Neuron (in vitro differentiated cells): ENCODE measurements around the gene RPL10.

ENCODE experiments used
- H2AFZ ChIP-seq: one replicate; pipeline ENCODE4 v1.6.1; 2013; ENCODE audit warnings: low read depth, mild to moderate bottlenecking, inconsistent platforms, low read length, moderate library complexity
- H3K27me3 ChIP-seq: one replicate; pipeline ENCODE4 v1.6.1; 2013; ENCODE audit warnings: low read length; ENCODE audit not compliant: insufficient read depth
- H3K36me3 ChIP-seq: one replicate; pipeline ENCODE4 v1.6.1; 2013; ENCODE audit warnings: low read length; ENCODE audit not compliant: insufficient read depth
- H3K4me1 ChIP-seq: one replicate; pipeline ENCODE4 v1.6.1; 2013; ENCODE audit warnings: low read length; ENCODE audit not compliant: insufficient read depth
- H3K4me3 ChIP-seq: 2 replicates; pipeline ENCODE4 v1.5.1; 2013; ENCODE audit warnings: mild to moderate bottlenecking, low read length, moderate library complexity
- H3K9me3 ChIP-seq: one replicate; pipeline ENCODE4 v1.6.1; 2013; ENCODE audit warnings: low read length

Gene RPL10

DNA sequence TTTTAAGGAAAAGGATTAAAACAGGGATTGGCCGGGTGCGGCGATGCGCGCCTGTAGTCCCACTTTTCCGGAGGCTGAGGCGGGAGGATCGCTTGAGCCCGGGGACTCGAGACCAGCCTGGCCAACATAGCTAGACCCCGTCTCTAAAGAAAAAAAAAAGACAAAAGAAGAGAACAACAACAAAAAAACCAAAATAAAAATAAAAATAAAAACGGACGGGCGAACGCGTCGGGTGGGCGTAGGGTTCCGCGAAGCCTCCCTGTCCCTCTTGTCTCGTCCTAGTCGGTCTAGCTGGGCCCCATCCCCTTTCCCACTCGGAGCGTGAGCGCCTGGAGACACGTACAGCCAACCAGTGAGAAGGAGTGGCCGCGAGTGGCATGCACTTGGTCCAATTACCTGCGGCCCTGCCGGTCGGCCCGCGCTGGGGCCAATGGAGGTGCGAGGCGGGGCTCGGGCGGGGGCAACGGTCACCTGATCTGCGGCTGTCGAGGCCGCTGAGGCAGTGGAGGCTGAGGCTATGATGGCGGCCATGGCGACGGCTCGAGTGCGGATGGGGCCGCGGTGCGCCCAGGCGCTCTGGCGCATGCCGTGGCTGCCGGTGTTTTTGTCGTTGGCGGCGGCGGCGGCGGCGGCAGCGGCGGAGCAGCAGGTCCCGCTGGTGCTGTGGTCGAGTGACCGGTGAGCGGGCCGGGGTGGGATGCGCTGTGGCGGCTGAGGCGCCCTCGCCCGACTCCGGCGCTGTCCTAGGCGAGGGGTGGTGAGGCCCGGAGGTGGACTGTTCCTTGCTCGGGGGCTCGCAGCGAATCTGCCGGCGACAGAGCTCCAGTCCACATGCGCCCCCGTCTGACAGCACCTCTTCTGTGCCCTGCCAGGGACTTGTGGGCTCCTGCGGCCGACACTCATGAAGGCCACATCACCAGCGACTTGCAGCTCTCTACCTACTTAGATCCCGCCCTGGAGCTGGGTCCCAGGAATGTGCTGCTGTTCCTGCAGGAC lies 30.3 kb downstream of the RPL10 start, which contains the start of gene ATP6AP1:
Gene ATP6AP1, plus strand, starts transcription at position 502 of the 996 bp plus-strand sequence. Its CDS starts 16 bp downstream, at position 518.
- H3K4me1 ChIP-seq = peaks cover 2% of the 10 kb centered on the region
- peak within 1 kb of the TSS; percentile 60 for H3K4me3 ChIP-seq
- H3K27me3 ChIP-seq = no peaks in the 10 kb centered on the region
- H3K36me3 ChIP-seq = peaks cover 13% of the 10 kb centered on the region
- no peaks in the 10 kb centered on the region for H3K9me3 ChIP-seq
- H2AFZ ChIP-seq = no peak within 1 kb of the TSS

DNA sequence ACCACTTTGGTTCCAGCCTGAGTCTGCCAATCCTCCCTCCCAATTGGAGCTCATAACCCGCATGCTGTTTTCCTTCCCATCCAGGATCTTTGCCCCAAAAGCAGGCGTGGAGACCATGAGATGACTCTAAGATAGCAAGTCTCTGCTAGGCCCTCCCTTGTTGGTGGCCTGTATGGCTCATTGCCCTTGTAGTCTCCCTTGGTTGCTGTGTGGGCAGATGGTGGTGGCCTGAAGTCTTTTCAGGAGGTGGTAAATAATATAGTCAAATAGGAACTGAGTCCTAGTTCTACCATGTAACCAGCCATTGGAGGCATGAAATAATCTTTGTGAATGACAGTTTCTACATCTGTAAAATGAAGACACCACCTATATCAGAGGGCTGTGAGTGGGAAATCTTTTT lies 31.5 kb downstream of the RPL10 start:
- H3K4me3 ChIP-seq = peak overlapping the region; percentile 60

DNA sequence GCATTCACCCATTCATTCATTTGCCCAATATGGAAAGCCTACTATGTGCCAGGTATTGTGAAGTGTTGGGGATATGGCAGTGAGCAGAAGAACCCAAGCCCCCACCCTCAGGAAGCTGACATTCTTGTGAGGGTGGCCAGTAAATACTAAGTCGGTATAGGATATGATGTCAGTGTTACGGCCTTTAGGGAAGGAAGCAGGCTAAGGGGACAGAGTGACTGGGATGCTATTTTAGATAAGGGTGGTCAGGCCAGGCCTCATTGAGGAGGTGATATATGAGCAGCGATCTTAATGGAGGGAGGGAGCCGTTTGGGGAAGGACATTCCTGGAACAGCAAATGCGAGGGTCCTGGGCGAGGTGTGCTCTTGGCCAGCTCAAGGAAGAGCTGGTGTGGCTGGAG lies 32.3 kb downstream of the RPL10 start:
- Histone ChIP-seq H3K4me1 (peaks cover 2% of the 10 kb centered on the region), H3K36me3 (peaks cover 27% of the 10 kb centered on the region), H3K4me3 (no peak overlapping the region), H3K27me3 (no peaks in the 10 kb centered on the region), H2AFZ (no peak overlapping the region), H3K9me3 (no peaks in the 10 kb centered on the region)

More for the DNA sequence above, 31.5 kb downstream of the RPL10 start:
- H3K27me3 ChIP-seq = no peaks in the 10 kb centered on the region
- H2AFZ ChIP-seq = no peak overlapping the region
- H3K36me3 ChIP-seq = peaks cover 21% of the 10 kb centered on the region
- H3K9me3 ChIP-seq = no peaks in the 10 kb centered on the region
- H3K4me1 ChIP-seq = peaks cover 2% of the 10 kb centered on the region

DNA sequence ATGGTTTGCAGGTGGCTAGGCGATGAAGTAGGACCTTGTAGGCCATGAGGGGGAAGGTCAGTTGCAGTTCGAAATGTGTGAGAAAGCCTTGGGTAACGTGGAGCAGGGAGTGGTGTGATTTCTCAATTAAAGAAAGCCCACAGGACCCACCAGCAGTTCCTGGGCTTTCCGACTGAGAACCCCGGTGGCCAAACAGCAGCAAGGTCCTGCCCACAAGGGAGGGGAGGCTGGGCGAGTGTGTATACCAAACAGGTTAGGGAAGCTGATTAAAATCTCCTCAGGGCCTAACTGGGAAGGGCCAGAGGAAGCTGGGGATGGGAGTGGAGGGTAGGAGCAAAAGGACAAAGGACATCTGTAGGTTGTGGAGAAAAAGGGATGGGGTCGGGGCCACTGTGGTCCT lies 32.7 kb downstream of the RPL10 start:
- Histone ChIP-seq H3K27me3 (no peaks in the 10 kb centered on the region), H3K36me3 (peaks cover 31% of the 10 kb centered on the region), H2AFZ (no peak overlapping the region), H3K4me1 (peaks cover 2% of the 10 kb centered on the region), H3K4me3 (no peak overlapping the region), H3K9me3 (no peaks in the 10 kb centered on the region)

DNA sequence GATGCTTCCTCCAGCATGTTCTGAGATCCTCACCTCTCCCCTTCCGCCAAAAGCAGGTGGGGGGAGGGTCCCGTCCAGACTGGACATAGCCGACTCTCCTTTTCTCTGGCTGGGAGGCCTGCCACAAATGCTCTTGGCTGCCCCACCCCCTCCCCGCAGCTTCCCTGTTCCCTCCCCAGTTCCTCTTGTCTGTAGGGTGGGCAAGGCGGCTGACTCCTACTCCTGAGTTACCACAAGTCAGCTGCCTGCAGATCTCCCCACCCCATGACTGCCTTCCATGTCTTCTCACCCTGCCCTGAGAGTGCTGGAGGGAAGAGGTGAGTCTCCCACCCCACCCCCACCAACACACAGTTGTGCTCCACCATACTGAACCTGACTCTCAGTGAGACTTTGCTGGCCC lies 33.2 kb downstream of the RPL10 start:
- peaks cover 2% of the 10 kb centered on the region for H3K4me1 ChIP-seq
- H3K9me3 ChIP-seq = no peaks in the 10 kb centered on the region
- H2AFZ ChIP-seq = no peak overlapping the region
- no peaks in the 10 kb centered on the region for H3K27me3 ChIP-seq
- peaks cover 31% of the 10 kb centered on the region for H3K36me3 ChIP-seq
- no peak overlapping the region for H3K4me3 ChIP-seq

DNA sequence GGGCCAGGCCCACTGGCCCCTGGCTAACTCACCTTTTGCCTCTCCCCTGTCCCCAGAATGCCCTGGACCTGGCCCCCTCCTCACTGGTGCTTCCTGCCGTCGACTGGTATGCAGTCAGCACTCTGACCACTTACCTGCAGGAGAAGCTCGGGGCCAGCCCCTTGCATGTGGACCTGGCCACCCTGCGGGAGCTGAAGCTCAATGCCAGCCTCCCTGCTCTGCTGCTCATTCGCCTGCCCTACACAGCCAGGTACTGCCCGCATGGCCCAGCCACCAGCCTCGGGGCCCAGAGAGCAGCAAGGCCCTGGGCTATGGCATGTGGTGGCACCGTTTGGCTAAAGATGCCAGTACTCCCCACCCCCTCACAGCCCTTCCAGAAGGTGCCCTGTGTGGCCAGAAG lies 34.0 kb downstream of the RPL10 start:
- Histone ChIP-seq H3K4me1 (no peaks in the 10 kb centered on the region), H3K9me3 (no peaks in the 10 kb centered on the region), H2AFZ (no peak overlapping the region), H3K27me3 (no peaks in the 10 kb centered on the region), H3K36me3 (peaks cover 31% of the 10 kb centered on the region), H3K4me3 (no peak overlapping the region)

DNA sequence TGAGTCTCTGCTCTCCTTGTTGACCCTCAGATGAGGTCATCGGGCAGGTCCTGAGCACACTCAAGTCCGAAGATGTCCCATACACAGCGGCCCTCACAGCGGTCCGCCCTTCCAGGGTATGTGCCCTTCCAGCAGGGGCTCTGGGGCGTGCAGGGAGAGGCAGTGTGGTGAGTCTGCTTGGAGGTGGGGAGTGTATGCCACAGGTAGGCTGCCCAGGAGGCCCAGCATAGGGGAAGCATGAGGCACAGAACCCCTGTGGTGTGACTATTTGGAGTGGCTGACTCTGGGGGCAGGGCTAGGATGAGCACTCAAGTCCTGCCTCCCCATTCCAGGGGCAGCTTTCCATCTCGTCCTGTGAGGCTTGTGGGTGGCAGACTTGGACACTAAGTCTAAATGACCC lies 35.4 kb downstream of the RPL10 start:
- no peaks in the 10 kb centered on the region for H3K9me3 ChIP-seq
- H3K4me3 ChIP-seq = no peak overlapping the region
- H3K36me3 ChIP-seq = peaks cover 31% of the 10 kb centered on the region
- no peaks in the 10 kb centered on the region for H3K27me3 ChIP-seq
- peaks cover 7% of the 10 kb centered on the region for H3K4me1 ChIP-seq
- H2AFZ ChIP-seq = no peak overlapping the region

DNA sequence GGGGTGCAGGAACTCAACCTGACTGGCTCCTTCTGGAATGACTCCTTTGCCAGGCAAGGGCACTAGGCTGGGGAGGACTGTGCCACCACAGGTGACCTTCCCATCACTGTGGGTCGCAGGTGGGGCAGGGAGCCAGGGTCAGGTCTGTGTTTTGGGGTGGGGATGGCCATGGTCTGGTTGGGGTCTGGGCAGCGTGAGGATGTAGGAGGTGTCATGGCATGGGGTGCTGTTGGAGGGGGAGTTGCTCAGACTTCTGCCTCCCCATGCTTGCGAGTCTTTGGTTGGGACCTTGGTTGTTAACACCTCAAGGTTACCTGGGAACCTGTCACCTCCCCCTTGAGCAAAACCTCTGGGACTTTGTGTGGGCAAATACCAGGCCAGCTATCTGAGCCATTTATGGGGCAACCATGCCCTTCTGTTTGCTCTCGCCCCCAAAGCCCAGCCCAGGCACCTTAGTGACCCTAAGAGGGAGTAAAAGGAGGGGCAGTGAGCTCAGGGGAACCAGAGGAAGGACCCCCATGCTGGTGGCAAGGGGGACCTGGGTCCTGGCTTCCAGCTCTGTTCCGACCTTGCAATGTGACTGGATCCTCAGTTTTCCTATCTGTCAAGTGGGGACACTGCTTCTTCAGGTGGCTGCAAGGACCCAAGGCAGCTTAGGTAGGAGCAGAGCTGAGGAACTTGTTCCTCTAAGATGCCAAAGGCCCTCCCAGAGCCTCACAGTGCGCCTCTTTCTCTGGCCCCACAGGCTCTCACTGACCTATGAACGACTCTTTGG lies 36.4 kb downstream of the RPL10 start:
- Histone ChIP-seq H2AFZ (no peak overlapping the region), H3K4me3 (no peak overlapping the region), H3K4me1 (peaks cover 10% of the 10 kb centered on the region), H3K36me3 (peaks cover 37% of the 10 kb centered on the region), H3K27me3 (no peaks in the 10 kb centered on the region), H3K9me3 (no peaks in the 10 kb centered on the region)

DNA sequence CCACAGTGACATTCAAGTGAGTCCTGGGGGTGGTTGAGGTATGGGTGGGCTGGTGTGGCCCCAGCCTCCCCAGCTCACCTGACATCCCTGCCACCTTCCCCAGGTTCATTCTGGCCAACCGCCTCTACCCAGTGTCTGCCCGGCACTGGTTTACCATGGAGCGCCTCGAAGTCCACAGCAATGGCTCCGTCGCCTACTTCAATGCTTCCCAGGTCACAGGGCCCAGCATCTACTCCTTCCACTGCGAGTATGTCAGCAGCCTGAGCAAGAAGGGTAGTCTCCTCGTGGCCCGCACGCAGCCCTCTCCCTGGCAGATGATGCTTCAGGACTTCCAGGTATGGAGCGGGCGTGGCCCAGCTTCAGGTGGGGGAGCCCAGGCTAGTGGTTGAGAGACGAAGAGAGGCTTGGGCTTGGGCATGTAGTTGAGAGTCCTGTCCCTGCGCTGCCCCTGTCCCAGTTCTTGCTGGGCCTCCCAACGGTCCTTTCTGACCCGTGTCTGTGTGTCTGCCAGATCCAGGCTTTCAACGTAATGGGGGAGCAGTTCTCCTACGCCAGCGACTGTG lies 37.1 kb downstream of the RPL10 start:
- H3K9me3 ChIP-seq = no peaks in the 10 kb centered on the region
- peaks cover 40% of the 10 kb centered on the region for H3K36me3 ChIP-seq
- no peak overlapping the region for H3K4me3 ChIP-seq
- peaks cover 10% of the 10 kb centered on the region for H3K4me1 ChIP-seq
- no peak overlapping the region for H2AFZ ChIP-seq
- H3K27me3 ChIP-seq = no peaks in the 10 kb centered on the region

DNA sequence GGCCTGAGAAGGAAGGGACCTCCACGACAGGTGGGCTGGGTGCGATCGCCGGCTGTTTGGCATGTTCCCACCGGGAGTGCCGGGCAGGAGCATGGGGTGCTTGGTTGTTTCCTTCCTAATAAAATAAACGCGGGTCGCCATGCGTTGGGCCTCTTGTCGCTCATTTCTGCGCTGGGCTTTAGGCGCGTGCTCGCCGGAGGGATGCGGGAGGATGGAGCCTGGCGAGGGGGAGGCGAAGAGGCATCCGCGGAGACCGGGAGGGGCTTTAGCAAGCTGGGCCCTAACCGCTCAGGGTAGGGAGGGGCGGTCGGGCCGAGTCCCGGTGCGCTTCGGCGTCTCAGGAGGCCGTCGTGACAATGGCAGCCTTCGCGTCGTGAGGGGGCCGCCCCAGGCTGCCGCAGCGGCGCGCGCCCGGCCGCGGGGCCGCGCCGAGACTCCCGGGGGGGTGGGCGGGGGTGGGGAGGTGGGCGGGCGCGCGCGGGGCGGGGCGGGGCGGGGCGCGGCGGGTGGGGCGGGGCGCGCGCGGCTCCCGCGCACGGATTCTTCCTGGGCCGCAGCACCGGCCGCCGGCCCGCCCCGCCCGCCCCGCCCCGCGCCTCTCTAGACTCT lies 38.3 kb downstream of the RPL10 start:
- H3K9me3 ChIP-seq = no peaks in the 10 kb centered on the region
- peaks cover 46% of the 10 kb centered on the region for H3K36me3 ChIP-seq
- peaks cover 10% of the 10 kb centered on the region for H3K4me1 ChIP-seq
- peak overlapping the region; percentile 55 for H3K4me3 ChIP-seq
- no peak overlapping the region for H2AFZ ChIP-seq
- H3K27me3 ChIP-seq = no peaks in the 10 kb centered on the region

DNA sequence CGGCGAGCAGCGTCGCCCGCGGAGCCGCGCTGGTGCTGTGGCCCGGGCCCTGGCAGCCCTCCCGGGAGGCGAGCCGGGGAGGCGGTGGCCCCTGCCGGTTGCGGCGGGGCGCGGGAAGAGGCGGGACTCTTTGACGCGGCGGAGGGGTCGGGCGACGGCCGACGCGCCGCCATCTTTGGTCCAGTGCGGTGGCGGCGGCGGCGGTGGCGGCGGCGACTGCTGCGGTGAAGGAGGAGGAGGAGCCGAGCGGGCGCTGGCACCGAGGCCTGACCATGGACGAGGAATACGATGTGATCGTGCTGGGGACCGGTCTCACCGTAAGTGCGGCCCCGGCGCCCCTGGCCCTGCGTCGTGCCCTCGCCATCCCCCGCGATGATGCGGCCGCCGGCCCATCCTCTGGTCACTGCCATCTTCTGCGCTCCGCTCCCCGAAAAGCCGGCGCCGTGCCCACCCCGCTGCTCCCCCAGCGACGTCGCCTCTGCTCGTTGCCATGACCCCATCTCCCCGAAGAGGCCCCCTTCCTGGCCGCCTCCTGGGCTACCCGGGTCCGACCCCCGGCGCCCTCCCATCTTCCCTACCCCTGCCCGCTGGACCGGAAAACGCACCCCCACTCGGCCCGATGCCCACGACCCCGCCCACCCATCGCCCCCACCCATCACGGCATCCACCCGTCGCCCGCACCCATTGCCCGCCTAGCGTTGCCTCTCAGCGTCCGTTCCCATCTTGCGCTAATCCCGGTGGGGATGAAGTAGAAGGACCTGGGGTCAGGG lies 39.0 kb downstream of the RPL10 start, which contains the start of gene GDI1:
Gene GDI1, plus strand, starts transcription at position 172 of the 770 bp plus-strand sequence. Its CDS starts 101 bp downstream, at position 273.
- Histone ChIP-seq H3K9me3 (no peaks in the 10 kb centered on the region), H3K4me1 (peaks cover 10% of the 10 kb centered on the region), H3K4me3 (peak within 1 kb of the TSS; percentile 55), H3K27me3 (no peaks in the 10 kb centered on the region), H3K36me3 (peaks cover 45% of the 10 kb centered on the region), H2AFZ (no peak within 1 kb of the TSS)
